Activated CD4-positive, alpha-beta T cell treated with anti-CD3 and anti-CD28 coated beads, Interleukin-2, Interleukin-4, amounts not matched to agents 100 ng/mL and 50 ng/mL, durations not matched to agents 16 hours and 8 hours (primary cell): ENCODE data around the gene HOXA13.

Source experiments
- DNase-seq: peaks from one replicate; pipeline ENCODE4 v3.0.0-alpha.2; 2020; ENCODE audit warnings: low spot score

HOXA13 gene

GRCh38 chr7:27170426-27171324, 29.2 kb downstream of the HOXA13 start:
- DNase-seq = no peak

DNA sequence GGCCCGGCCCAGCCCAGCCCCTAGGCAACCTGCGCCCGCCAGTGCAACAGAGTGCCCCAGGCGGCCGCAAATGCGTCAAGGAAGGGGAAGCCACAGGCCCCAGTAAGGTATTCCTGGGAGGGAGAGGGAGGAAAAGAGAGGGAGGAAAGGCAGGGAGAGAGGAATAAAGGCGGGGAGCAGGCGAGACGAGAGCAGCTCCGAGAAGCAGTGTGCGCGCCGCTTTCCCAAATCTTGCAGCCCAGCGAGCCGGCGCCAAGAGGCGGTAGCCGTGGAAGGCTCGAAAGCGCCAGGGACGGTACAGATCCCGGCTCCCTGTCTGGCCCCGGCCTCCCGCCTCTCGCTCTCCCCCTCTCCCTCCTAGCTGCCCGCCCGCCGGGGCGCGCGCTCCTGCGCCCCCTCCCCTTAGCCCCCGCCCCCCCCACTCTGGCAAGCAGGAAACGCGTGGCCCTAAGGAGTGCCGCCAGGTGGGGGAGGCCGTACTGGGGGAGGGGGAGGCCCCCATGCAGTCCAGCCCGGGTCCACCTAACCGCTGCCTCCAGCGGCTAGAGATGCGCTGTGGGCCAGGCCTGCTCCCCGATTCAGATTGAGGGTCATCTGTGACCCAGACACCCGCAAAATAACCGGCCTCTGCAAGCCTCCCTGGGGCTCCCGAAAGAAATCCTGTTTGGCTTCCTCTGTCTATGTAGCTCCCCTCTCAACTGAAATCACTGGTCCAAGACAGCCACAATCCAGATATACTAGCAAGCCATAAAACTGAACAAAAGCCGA, 30.0 kb downstream of the HOXA13 start:
- DNase-seq = no peak

DNA sequence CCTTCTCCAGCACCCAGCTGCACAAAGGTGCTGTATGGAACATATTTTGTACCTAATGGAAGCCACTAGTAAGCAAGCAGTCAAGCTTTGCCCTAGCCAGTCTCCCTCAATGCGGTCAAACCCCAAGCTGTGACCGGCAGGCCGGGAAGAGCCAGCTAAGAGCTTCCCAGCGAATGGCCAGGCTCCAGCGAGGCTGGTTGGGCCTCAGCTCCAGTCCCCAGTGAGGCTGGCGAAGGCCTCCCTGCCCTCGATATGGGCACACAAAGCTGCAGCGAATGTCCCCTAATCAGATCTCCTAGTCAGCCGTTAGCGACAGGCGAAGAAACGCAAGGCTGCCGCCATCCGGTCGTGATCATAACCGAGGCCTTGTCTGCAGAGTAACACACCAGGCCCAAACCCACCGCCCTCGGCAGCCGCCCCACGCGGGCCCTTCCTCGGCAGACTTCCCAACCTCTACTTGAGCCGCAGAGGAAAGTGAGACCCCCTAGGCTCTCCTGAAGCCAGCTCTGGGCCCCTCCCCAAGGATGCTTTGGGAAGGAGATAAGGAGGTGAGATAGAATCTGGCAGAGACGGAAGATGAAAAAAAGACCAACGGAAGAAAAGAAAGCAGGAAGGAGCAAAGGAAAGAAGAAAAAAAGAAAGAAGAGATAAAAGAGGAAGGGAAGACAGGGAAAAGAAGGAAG, 31.5 kb downstream of the HOXA13 start:
- no peak for DNase-seq

DNA sequence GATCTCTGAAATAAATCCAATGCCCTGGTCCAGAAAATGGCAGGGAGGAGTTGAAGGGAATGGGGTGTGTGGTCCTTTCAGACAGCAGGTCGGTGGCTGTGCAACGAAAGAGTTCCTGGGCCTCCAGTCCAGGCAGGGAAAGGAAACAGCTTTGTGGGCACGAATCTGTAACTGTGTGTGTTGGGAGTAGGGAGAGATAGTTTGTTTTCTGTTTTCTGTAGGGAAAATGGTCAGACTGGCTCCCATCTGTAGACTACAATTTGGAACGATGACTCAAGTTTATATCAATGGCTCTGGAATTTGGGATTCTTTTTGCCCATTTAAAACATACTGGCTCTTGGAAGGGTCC, 32.0 kb downstream of the HOXA13 start:
- DNase-seq = no peak

DNA sequence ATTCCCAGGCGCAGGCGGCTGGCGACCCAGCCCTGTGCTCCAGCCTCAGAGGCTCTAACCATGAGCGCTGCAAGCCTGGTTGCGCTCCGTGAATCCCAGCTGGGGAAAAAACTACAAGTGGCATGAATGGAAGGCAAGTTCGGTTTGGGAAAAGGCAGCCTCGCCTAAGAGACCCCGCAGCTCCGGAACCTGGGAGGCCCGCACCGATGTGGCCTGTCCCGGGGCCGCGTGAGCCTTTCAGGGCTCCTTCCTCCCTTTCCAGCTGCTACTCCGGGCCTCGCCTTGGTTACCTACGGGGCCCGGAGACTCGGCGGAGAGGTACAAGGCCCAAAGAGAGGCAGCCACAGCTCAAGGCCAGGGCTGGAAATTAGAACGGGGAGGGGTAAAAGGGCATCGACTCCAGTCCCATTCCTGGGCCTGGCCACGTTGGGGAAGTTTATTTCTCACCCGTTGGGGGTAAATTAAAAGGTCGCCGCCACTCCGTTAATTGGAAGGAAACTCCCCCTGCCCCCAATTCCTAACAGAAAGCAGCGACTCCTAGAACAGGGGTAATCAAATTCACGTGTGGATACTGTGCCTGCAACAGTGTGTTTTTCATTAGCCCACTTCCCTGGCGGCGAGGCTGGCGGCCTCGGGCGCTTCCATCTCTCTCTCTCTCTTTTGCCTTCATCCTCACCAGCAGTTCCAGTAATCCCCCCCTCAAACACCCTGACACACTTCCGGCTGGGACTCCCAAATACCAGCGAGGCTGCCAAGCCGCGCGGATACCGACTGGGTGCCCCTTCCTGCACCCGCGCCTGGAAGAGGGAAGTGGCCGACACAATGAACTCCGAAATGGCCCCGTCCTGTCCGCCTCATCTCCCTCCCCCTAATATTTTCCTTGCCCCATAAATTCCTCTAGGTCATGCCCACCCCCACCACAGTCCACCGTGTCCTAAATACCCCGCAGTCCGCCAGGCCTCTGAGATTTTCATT, 33.1 kb downstream of the HOXA13 start:
- DNase-seq = no peak

DNA sequence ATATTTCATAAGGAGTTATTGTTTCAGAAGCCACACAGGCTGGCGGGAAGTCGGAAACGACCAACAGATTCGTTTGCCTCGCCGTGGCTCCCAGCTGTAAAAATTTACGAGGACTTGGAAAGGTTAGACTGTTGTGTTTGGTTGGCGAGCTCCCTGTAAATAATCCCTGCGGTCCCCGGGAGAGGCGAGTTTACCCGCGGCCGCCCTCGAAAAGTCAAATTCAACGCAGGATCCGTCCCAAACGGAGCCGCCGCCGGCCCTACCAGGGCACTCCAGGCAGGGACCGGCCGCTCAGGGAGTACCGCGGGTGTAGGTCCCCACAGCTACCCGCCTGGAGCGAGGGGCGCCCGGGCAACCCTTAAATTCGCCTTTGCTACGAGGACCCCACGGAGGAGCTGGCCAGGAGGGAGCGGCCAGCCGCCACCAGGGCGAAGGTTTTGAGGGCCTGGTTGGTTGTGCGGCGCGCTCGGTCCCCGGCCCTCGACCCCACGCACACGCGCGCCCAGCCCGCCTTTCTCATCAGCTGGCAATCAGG, 33.8 kb downstream of the HOXA13 start:
- no peak for DNase-seq

DNA sequence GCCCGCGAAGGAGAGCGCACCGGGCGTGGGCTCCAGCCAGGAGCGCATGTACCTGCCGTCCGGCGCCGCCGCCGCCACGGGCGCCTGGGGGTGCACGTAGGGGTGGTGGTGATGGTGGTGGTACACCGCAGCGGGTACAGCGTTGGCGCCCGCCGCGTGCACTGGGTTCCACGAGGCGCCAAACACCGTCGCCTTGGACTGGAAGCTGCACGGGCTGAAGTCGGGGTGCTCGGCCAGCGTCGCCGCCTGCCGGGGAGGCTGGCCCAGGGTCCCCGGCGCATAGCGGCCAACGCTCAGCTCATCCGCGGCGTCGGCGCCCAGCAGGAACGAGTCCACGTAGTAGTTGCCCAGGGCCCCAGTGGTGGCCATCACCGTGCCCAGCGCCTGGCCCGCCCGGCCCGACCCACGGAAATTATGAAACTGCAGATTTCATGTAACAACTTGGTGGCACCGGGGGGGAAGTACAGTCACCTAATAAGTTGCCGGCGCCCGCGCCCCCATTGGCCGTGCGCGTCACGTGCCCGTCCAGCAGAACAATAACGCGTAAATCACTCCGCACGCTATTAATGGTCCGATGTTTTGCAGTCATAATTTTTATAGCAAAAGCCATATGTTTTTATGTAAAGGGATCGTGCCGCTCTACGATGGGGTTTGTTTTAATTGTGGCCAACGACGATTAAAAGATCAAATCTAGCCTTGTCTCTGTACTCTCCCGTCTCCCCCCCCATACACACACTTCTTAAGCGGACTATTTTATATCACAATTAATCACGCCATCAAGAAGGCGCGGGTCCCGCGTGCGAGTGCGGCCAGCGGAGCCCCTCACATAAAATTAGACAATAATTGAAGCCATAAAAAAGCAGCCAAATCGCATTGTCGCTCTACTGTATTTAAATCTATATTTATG, 34.5 kb downstream of the HOXA13 start, which contains the start of gene HOXA9:
Gene HOXA9, minus strand, starts transcription at position 449 of the 907 bp plus-strand sequence. Its CDS starts 80 bp downstream, at position 369.
- DNase-seq = no peak

DNA sequence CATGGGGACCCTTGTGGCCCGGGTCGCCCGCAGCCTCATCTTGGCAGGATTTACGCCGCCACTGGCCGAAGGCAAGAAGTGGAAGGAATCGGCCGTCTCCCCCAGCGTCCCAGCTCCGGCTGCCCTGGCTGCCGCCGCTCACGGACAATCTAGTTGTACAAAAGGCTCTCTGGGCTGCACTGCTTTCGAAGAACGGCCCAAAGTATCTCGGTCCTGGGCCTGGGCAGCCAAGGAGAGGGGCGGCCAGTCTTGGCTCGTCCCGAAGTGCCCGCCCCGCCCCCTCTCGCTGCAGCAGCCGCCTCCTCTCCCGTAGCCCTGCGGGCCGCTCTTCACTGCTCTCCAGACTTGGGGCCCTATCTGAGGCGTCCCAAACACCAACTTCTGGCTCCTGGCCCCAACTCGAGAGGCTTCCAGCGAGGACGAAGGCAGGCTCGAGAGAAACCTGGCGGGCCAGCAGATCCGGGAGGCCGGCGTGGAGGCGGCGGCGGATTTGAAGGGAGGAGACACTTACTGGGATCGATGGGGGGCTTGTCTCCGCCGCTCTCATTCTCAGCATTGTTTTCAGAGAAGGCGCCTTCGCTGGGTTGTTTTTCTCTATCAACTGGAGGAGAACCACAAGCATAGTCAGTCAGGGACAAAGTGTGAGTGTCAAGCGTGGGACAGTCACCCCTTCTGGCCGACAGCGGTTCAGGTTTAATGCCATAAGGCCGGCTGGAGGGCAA, 35.4 kb downstream of the HOXA13 start:
- no peak for DNase-seq

DNA sequence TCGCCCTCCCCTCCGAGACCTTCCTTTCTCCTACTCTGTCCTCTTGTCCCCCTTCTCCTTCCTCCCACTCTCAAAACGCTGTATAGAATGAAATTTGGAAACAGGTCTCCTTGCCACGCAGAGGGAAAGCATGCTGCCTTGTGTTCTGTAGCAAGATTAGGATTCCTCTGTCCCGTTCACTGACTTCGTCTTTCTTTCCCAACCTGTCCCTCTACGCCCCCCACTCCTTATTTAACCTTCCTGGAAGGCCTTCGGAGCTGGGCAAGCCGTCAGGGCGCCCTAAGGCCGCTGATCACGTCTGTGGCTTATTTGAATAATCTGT, 35.9 kb downstream of the HOXA13 start:
- DNase-seq = no peak

DNA sequence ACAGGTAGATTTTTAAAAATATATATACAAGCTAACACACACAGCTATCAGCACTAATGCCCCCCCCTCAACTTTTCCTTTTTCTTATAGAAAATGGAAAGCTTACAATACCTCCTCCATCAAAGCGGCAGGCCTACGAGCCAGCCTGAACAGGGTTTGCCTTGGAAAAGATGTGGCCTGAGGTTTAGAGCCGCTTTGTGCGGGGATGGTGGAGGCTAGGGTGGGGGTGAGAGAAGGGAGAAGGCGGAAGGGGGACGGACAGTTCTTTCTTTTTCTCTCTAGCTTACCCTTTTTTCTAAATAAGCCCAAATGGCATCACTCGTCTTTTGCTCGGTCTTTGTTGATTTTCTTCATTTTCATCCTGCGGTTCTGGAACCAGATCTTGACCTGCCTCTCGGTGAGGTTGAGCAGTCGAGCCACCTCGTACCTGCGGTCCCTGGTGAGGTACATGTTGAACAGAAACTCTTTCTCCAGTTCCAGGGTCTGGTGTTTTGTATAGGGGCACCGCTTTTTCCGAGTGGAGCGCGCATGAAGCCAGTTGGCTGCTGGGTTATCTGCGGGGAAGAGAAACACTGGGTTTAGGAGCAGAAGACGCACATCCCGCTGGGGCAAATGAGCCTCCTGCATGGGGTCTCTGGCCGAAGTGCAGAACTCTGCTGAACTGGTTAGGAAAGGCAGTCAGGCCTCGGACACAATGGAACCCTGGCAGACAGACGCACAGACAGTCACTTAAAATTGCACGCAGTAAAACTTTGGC, 36.4 kb downstream of the HOXA13 start:
- no peak for DNase-seq

DNA sequence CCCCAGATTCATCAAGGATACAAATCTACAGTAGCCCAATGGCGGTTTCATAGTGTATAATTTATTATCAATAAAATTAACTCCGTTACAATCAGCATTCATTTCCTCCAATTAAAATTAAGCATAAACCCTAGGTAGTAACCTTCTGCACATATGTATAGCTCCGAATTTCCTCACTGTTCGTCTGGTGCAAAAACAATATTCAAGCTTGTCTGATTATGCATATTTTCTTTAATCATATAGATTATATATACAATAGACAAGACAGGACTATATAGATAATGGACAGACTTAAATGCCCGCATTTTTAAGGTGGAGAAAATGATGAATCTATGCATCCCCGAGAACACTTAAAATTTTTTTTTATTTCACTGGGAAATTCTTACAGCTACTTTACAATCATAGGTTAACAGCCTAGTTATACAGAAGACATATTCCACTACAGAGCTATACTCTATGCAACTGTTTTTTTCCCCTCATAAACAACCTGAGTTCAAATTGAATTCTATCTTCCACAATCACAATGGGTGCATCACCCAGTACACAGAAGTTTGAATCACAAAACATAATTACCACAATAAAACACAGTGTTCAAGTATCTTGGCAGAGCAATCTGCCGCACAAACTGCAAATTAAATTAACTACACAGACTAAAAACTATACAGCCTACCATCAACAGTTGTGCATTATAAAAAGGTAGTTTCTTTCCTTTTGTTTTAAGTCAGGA, 37.2 kb downstream of the HOXA13 start:
- DNase-seq = no peak

- DNase-seq = no peak
Measured at GRCh38 chr7:27161721-27162560, 38.0 kb downstream of the HOXA13 start.

GRCh38 chr7:27161214-27161720, 38.6 kb downstream of the HOXA13 start:
- DNase-seq = no peak

DNA sequence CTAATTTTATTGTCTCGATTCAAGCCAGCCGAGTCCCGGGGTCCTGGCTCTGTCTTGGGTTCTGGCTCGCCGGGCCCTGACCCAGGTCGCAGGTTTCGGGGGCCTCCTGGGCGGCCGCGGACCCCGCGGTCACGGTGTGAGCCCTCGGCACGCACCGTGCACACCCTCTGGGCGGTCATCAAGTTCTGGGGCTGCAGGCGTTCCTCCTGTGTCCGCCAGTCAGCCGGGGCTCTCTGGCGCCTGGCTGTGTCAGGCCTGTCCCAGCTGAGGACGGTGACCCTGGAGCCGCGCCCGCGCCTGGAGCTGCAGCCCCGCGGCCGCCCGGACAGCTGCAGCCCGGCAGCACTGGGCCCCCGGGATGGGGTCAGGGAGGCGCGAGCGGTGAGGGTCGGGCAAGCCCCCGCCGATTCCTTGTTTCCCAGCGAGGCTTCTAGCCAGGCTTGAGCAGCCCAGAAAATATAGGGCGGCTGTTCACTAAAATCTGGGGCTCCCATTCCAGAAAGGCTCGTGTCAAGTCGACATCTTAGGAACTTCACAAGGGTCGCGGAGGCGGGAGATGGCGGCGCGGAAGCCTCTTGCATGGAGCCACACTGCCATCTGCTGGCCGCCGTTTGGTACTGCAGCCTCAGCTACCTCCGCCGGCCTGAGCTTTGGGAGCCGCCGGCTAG, 39.2 kb downstream of the HOXA13 start:
- peak; percentile 80 for DNase-seq

- DNase-seq = no peak
Measured at GRCh38 chr7:27160145-27160545, 39.7 kb downstream of the HOXA13 start.
